PC-9 (cell line): ENCODE data around the gene TYRP1. TPM values are rescaled to one million over a fixed set of nuclear protein-coding genes. Genes with fewer than 3 reads are reported as not detected.

ENCODE experiments used
- BruUV-seq: library from RNA; stranded (reverse); fragments of 400-500 nt; replicated peaks from 2 replicates; lab custom pipeline; 2021; lab: Mats Ljungman, UMichigan
- CTCF ChIA-PET: fragments of 300-600 bp; sonication (Branson Sonifier 250); formaldehyde crosslinking; loops from one replicate; lab custom pipeline; 2022; ENCODE audit warnings: antibody characterized with exemption; lab: Charles Lee
- POLR2A ChIA-PET: fragments of 300-600 bp; sonication (Branson Sonifier 250); formaldehyde crosslinking; loops from one replicate; lab custom pipeline; 2022; ENCODE audit warnings: antibody characterized with exemption; ENCODE audit not compliant: unreplicated experiment; lab: Charles Lee
- DNase-seq, 2 experiments: peaks; one replicate each; pipeline versions ENCODE4 v3.0.0 to v3.0.0-alpha.2; 2015 to 2022; ENCODE audit warnings: mixed read lengths in 1 of 2
- H2AFZ ChIP-seq: fragments of 200-600 bp; sonication (generic); 2 replicates; pipeline ENCODE4 v1.8.1; 2017; ENCODE audit warnings: antibody characterized with exemption
- H3F3A ChIP-seq: fragments of 200-600 bp; sonication (generic); 2 replicates; pipeline ENCODE4 v1.8.1; 2017; ENCODE audit warnings: antibody characterized with exemption, mild to moderate bottlenecking, low read depth; ENCODE audit not compliant: insufficient read depth
- H3K27ac ChIP-seq: fragments of 200-600 bp; sonication (generic); 2 replicates; pipeline ENCODE4 v1.6.1; 2016; ENCODE audit warnings: mixed run types
- H3K27me3 ChIP-seq: fragments of 200-600 bp; sonication (generic); 2 replicates; pipeline ENCODE4 v1.6.1; 2016; ENCODE audit warnings: low read depth, mixed run types; ENCODE audit not compliant: insufficient read depth
- H3K36me3 ChIP-seq: fragments of 200-600 bp; sonication (generic); 2 replicates; pipeline ENCODE4 v1.6.1; 2016; ENCODE audit warnings: low read depth, mixed run types
- H3K4me1 ChIP-seq: fragments of 200-600 bp; sonication (generic); replicated peaks from 2 replicates; pipeline ENCODE4 v1.6.1; 2016; ENCODE audit warnings: mixed run types; ENCODE audit not compliant: insufficient read depth
- H3K4me2 ChIP-seq: fragments of 200-600 bp; sonication (generic); 2 replicates; pipeline ENCODE4 v1.6.1; 2017; ENCODE audit warnings: mixed run types
- H3K4me3 ChIP-seq: fragments of 200-600 bp; sonication (generic); 2 replicates; pipeline ENCODE4 v1.6.1; 2016; ENCODE audit warnings: mixed run types
- H3K79me2 ChIP-seq: fragments of 200-600 bp; sonication (generic); 2 replicates; pipeline ENCODE4 v1.6.1; 2017; ENCODE audit warnings: low read depth, mixed run types
- H3K9me2 ChIP-seq: fragments of 200-600 bp; sonication (generic); 2 replicates; pipeline ENCODE4 v1.8.1; 2017; ENCODE audit warnings: mild to moderate bottlenecking; ENCODE audit not compliant: insufficient read depth
- H3K9me3 ChIP-seq: fragments of 200-600 bp; sonication (generic); 2 replicates; pipeline ENCODE4 v1.8.1; 2016; ENCODE audit warnings: low read depth; ENCODE audit not compliant: insufficient read depth
- H4K20me1 ChIP-seq: fragments of 200-600 bp; sonication (generic); 2 replicates; pipeline ENCODE4 v1.8.1; 2017; ENCODE audit not compliant: insufficient read depth
- CTCF ChIP-seq: fragments of 200-600 bp; sonication (generic); conservative IDR thresholded peaks from 2 replicates; pipeline ENCODE4 v1.6.1; 2017; ENCODE audit warnings: mixed run types, antibody characterized with exemption, mild to moderate bottlenecking, moderate library complexity
- EZH2 ChIP-seq: fragments of 200-600 bp; sonication (generic); IDR thresholded peaks from 2 replicates; pipeline ENCODE4 v1.8.0; 2017; ENCODE audit warnings: antibody characterized with exemption, low read depth
- intact Hi-C: fragments of 100-400 bp; cut with micrococcal nuclease; formaldehyde crosslinking; loops from one replicate; pipeline ENCODE4 v1.10.0; 2022; ENCODE audit not compliant: unreplicated experiment
- total RNA-seq: library from RNA; stranded (reverse); gene quantifications from 2 replicates; pipeline ENCODE4 v1.2.3, GENCODE V29; 2021

TYRP1 gene
- total RNA-seq, 1 experiment from 2014 or later = not detected

DNA sequence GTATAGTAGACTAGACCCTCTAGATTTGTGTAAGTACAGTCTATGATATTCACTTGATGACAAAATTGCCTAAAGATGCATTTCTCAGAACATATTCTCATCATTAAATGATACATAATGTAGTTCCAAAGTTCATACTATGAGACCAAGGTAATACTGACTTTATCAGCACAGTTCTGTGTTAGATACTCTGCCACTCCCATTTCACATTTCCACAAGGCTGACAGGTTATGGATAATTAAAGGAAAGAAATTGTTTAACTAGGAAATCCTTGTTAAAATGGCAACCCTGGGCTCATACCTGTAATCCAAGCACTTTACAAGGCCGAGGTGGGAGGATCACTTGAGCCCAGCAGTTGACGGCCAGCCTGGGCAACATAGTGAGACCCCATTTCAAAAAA lies 33.6 kb downstream of the TYRP1 start:
- intact Hi-C loops = no loop called here
- POLR2A ChIA-PET = no interaction called here
- no peaks in the 10 kb centered on the region for H3K27me3 ChIP-seq

DNA sequence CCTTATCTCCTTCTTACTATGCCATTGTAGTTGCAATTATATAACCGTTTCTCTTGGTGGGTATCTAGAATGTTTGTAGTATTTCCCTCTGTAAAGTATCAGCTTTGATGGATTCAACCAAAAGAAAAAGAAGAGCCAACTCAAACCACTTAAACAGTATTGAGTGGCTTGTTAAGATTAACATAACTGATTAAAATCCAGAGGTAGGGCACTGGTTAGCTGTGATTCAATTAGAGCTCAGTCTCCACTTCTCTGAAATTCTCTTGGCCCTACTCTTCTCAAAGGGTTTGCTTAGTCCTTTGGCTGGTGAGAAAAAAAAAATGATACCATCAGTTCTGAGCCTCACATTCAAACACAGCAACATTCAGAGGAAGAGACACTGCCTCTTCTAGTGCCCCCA lies 37.0 kb downstream of the TYRP1 start:
- TF ChIP-seq EZH2 = no peak
- no peak for TF ChIP-seq CTCF
- Histone ChIP-seq H2AFZ (no peak overlapping the region), H3K27ac (no peak overlapping the region), H3K27me3 (no peaks in the 10 kb centered on the region), H3K4me3 (no peak overlapping the region), H3K4me1 (no peaks in the 10 kb centered on the region), H3K36me3 (no peaks in the 10 kb centered on the region), H4K20me1 (no peaks in the 10 kb centered on the region), H3K9me2 (no peaks in the 10 kb centered on the region), H3F3A (no peaks in the 10 kb centered on the region), H3K9me3 (no peaks in the 10 kb centered on the region), H3K4me2 (no peak overlapping the region), H3K79me2 (no peaks in the 10 kb centered on the region)
- DNase-seq = no peak
- ChIA-PET CTCF (interaction anchor here (0.6 kb wide), 1 partner anchor 302 kb away, joined by 4 read pairs; no protein-coding TSS in a partner anchor), POLR2A (no interaction called here)
- intact Hi-C loops = no loop called here
- no TSS peak for BruUV-seq

More for the DNA sequence above, 33.6 kb downstream of the TYRP1 start:
- TF ChIP-seq CTCF (no peak), EZH2 (no peak)
- H3K4me3 ChIP-seq = no peak overlapping the region
- no peaks in the 10 kb centered on the region for H3F3A ChIP-seq
- H3K79me2 ChIP-seq = no peaks in the 10 kb centered on the region
- H3K9me2 ChIP-seq = no peaks in the 10 kb centered on the region
- BruUV-seq = no TSS peak
- H3K4me2 ChIP-seq = no peak overlapping the region
- no peaks in the 10 kb centered on the region for H3K36me3 ChIP-seq
- no peak overlapping the region for H2AFZ ChIP-seq
- no peak for DNase-seq
- H3K27ac ChIP-seq = no peak overlapping the region
- CTCF ChIA-PET = interaction anchor here (0.7 kb wide), 1 partner anchor 156 kb away, joined by 4 read pairs; no protein-coding TSS in a partner anchor
- H4K20me1 ChIP-seq = no peaks in the 10 kb centered on the region
- no peaks in the 10 kb centered on the region for H3K4me1 ChIP-seq
- H3K9me3 ChIP-seq = no peaks in the 10 kb centered on the region

GRCh38 chr9:12730927-12731326 lies 37.7 kb downstream of the TYRP1 start:
- Histone ChIP-seq H2AFZ (no peak overlapping the region), H3K9me3 (no peaks in the 10 kb centered on the region), H3K36me3 (no peaks in the 10 kb centered on the region), H3K27ac (no peak overlapping the region), H3F3A (no peaks in the 10 kb centered on the region), H4K20me1 (no peaks in the 10 kb centered on the region), H3K4me1 (no peaks in the 10 kb centered on the region), H3K27me3 (no peaks in the 10 kb centered on the region), H3K79me2 (no peaks in the 10 kb centered on the region), H3K4me3 (no peak overlapping the region), H3K4me2 (no peak overlapping the region), H3K9me2 (no peaks in the 10 kb centered on the region)
- DNase-seq = no peak
- ChIA-PET CTCF (no interaction called here), POLR2A (no interaction called here)
- intact Hi-C loops = no loop called here
- no TSS peak for BruUV-seq
- TF ChIP-seq EZH2 (no peak), CTCF (no peak)
